NCI-H524 (cell line): ENCODE data around the gene CIB2.
A peak's percentile ranks its signal among the peaks of the same experiment; 100 is the strongest.

ENCODE experiments used
- DNase-seq, 2 experiments: peaks; one replicate each; lab custom pipeline; 2025; lab: John Stamatoyannopoulos, UW

CIB2 gene

DNA sequence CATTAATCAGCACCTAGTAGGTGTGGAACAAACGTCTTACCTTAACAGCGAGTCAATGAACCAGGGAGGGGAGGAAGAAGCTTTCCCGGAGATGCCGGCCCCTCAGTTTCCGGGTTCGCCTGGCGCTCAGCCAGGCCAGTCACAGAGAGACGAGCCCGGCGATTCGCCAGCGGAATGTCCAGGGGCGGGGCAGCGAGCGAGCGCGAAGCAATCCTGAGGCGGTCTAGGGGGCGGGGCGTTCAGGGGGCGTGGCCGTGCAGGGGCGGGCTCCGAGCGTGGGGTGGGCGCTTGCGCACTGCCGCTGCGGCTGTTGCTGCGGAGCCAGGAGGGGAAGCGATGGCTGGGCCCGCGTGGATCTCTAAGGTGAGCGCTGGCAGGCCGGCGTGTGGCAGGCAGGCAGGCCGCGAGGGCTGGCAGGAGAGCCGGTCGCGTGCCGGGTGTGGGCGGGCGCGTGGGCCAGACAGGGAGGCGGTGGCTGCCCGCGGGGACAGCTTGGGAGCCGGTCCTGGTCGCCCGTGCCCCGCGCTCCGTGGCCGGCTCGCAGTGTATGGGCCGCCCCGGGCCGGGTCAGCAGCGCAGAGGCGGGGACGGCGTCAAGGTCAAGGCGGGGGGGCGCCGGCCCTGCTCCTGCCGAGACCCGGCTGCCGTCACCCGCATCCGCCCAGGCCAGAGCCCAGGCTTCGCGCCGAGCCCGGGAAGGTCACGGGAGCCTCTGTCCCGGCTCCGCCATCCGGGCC lies 18.0 kb upstream of the CIB2 start, which contains the start of gene IDH3A:
IDH3A (plus strand) TSS at position 295 of the 737 bp plus-strand sequence; CDS start at position 337, 42 bp downstream.
- DNase-seq = peak; percentile 94 to 98

DNA sequence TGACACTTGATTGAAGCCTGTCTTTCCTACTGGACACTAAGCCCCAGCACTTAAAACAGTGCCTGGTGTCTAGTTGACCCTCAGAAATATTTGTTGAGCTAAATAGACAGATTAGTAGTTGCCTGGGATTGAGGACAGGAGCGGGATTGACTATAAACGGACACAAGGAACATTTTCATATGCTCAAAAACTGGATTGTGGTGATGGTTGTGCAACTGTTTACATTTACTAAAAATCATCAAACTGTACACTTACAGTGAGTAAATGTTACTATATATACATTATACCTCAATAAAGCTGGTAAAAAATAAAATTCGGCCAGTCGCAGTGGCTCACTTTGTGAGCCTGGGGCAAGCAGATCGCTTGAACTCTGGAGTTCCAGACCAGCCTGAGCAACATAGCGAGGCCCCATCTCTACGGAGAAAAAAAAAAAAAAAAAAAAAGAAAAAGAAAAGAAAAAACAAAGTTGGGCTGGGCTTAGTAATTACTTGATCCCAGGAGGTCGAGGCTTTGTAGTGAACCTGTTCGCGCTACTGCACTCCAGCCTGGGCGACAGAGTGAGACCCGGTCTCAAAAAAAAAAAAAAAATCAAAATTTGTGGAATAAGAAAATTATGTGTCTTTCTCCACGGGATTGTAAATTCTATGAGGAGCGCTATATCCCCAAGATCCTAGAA lies 17.3 kb upstream of the CIB2 start:
- no peak for DNase-seq

DNA sequence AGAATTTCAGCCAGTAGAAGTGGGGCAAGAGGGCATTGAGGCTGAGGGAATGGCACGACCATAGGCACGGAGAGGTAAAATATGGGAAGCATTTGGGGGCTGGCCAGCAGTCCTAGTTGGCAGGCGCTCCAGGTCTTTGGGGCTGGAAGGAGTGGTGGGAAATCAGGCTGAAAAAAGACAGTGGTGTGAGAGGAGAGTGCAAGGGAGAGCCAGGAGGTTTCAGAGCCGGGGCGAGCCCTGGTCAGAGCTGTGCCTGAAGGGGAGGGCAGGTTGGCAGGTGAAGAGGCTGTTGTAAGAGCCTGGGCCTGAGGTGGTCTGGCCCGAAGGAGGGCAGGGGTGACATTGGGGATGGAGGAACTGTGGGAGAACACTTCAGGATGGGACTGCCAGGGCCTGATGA lies 16.3 kb upstream of the CIB2 start:
- no peak for DNase-seq

DNA sequence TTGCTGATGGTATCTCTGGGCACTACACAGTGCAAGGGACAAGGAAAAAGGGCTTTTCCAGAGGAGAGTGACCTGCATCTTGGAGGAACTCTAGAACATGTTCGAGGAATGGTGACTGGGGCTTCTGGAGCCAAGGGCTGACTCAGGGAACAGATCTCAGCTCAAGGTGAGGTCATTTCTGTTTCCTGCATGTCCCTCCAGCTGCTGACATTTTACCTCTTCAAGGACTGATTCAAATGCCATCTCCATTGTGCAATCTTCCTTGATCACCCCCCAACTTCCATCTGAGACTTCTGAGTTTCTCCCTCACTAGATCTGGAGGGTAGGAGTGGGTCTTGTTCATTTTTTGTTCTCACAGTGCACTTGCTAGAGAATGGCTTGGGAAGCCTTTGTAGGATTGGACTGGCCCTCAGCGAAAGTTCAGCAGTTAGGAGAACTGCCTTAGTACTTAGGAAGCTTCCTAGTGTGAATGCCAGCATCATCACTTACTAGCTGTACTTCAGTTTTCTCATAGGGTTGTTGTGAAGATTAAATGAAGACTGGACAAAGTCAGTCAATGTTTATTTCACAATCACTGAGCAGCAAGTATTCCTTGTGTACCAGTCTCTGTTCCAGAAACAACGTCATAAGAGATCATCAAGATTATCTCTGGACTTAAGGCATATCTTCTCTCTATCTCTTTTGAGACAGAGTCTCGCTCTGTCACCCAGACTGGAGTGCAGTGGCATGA lies 15.3 kb upstream of the CIB2 start:
- DNase-seq = no peak

DNA sequence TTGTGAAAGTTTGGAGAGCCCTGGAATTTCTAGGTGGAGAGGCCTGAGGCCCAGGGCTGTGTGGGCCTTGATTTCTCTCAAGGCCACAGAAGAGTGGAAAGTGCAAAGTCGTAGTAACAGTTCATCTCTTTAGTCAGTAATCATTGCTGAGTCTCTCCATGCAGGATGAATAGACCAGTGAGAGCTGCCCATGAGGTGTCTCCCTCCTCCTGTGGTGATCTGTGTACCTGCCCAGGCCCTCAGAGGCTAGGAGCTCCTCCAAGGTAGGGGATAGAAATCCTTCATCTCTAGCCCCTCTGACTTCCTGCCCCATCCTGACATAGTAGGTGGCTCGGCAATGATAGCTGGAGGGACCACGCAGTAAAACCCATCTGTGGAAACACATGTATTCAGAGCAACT lies 11.1 kb upstream of the CIB2 start:
- DNase-seq = no peak

DNA sequence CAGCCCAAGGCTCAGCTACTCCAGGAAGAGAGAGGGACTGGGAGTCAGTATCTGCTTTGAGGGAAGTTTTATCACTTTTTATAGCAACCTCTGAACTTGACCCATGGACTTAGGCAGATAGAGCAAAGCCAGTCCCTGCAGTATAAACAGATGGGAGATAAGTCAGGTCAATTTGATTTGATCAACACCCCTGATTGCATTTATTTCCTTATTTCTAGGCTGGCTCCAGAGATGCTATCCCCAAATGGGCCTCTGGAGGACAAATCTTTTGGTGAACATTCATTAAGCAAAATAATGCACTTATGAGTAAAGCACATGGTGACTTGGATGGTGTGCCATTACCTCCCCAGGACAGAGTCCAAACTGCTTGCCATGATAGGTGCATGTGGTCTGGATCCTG lies 9.0 kb upstream of the CIB2 start:
- DNase-seq = no peak

DNA sequence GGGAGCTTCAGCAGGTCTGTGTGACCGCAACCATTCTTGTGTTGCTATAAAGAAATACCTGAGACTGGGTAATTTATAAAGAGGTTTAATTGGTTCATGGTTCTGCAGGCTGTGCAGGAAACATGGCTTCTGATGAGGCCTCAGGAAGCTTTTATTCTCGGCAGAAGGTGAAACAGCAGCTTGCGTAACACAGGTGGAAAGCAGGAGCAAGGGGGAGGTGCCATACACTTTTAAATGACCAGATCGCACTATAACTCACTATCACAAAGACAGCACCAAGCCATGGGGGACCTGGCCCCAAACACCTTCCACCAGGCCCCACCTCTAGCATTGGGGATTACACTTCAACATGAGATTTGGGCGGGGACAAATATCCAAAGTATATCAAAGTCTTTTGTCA lies 8.3 kb upstream of the CIB2 start:
- DNase-seq = no peak

DNA sequence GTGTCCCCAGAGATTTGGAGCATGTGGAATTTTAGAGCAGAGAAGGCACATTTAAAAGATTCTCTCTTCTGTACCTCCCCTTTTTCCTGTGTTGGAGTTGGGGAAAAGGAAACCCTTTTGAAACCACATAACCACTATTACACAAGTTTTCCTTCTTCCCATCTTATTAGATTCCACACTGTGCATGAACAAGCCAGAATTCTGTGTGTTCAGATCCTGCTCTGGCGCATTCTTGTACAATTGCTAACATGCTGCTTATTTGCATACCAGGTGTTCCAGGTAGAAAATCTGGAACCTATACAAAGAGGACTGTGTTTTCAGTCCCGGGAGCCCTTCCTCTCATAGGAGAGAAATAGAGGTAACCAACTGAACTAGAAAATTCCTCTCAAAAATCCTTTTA lies 2.6 kb upstream of the CIB2 start:
- no peak for DNase-seq

DNA sequence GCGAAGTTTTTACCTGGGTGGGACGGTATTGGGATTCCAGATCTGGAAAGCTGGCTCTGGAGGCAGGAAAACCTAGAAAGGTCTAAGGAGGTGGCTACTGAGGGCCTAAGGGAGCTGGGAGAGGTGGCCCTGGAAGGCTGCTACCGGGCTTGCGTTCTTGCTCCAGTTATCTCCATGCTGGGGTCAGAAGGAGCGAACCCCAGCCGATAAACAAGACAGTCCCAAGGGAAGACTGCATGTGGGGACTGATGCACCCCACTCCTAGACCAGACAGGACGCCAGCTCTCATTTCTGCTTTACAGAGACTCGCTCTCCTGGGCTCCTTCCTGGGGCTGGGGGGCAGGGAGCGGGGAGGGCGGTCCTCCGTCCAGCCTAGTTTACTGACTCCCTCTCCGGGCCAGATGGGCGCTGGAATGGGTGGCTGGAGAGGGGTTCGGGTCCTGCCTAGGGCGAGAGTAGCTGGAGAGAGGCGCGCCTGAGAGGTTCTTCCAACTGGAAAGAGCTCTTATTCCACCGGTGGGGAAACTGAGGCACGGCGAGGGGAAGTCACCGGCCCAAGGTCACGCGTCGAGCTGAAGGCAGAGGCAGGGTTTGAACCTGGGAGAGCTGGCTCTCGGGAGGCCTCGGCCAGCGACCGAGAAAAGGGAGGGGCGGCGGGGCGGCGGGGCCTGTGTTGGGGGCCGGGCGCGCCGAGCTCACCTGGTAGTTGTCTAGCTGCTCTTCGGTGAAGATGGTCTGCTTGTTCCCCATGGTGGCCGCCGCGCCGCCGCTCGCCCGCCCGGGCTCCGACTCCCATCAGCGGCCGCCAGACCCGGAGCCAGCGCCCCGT lies 565 bp downstream of the CIB2 start:
- no peak for DNase-seq

DNA sequence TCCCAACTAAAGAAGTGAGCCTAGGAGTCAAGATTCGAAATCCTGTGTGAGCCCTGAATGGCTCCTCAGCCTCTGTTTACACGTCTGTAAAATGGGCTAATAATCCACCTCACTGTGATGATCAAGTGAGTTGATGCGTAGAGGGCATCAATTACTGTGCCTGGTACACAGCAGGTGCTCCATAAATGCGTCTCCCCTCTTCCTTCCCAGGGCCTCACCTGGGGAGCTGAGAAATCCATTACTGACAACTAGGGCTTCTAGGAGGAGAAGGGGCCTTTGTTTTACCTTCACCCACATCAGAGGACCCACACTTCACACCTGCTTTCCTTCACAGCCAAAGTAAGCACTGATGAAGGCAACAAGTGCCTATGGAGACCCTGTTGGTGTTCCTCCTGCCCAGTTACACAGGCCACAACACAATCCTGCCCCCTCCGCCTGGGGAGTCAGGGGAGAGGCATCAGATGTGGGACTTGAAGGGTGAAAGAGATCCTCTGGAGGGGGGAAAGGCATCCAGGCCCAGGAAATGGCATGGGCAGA lies 1.4 kb downstream of the CIB2 start:
- DNase-seq = no peak

DNA sequence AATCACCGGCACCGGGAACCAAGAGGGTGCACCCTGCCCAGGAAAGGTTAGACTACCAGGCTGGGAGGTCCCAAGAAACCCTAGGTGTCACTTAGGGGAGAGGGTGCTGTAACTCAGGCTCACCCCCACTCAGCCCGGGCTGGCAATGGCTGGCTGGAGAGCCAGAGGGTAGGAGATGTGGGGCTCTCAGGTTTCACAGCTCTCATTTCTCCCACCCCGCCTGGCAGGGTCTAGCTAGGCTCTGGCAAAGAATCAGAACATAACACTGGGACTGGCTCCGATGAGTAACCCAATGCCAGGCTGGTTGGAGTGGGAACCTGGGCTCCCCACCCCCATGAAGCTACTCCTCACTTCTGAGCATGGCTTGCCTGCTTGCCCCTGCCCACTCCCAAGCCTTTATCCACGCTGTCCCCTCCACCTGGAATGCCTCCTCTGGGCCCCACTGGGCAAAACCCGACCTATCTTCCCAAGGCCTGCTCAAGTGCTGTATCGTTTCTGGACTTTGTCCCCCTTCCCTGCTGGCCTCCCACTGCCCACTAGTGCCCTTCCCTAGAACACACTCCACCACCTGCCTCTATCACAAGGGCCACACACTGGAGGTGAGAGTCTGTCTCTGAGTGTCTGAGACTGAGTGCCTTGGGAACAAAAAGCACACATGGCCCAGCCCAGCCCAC lies 2.0 kb downstream of the CIB2 start:
- DNase-seq = peak in 1 of 2 experiments; percentile 37

DNA sequence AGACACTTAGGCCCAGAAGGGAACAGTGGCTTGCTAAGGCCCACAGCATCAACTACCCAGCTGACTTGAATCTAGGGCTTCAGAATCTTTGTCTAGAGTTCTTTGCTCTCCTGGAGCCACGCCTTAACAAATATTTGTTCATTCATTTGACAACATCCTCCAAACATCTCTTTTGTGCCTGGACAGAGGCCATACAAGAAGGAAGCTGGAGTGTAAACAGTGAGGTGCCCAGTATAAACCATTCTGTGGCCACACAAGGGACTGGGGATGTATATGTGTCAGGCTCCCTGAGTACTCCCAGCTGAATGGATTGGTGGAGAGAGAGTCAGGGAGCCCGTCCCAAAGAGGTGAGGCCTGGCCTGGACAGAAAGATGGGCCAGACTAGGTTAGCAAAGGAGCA lies 3.4 kb downstream of the CIB2 start:
- no peak for DNase-seq

DNA sequence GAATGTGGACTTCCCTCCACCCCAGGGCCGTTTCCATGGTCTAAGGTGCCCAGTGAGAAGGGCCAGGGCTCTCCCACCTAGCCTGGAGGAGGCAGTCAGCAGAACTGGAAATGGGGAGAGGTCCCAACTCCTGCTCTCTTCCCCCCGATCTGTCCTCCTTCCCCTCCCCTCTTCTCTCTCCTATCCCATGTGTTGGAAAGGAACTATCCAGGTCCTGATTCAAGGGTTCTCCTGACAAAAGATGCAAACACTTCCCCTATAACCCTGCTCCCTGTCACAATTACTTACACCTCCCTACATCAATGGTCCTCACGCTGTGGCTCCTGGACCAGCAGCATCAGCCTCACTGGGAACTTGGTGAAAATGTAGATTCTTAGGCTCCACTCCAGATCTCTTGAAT lies 6.0 kb downstream of the CIB2 start:
- DNase-seq = no peak

DNA sequence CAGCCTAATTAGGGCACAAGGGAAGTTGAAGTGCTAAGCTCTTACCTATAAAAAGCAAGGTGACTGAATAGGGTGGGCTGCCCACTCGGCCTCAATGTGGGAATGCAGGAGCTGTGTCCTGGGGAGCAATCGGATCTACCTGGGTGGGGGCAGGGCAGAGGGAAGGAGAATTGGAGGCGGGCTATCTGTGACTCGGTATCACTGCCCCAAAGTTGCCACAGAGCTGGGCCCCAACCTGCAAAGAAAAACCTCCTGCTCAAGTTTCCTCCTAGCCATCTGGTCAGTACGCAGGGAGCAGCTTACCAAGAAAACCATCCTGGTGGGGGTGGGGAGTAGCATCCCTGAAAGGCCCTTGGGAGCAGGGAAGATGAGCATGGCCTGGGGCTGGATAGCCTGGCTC lies 10.7 kb downstream of the CIB2 start:
- DNase-seq = peak; percentile 96 to 98

DNA sequence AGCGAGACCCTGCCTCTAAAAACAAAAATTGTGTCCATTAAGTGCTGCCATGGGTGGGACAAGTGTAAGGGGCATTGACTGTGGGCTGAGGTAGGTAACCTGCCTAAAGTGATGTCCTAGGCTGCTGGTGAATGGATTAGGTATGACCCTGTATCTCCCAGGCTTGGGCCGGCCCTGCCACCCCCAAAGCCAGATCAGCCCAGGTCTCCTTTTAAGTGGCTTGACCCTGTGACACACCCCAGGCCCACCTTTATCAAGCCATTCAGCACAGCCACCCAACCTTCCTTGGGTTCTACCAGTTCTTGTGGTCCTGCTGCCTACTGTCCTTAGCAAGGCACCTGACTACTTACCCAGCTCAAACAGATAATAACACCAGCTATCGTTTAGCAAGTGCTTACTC lies 18.7 kb downstream of the CIB2 start:
- no peak for DNase-seq

DNA sequence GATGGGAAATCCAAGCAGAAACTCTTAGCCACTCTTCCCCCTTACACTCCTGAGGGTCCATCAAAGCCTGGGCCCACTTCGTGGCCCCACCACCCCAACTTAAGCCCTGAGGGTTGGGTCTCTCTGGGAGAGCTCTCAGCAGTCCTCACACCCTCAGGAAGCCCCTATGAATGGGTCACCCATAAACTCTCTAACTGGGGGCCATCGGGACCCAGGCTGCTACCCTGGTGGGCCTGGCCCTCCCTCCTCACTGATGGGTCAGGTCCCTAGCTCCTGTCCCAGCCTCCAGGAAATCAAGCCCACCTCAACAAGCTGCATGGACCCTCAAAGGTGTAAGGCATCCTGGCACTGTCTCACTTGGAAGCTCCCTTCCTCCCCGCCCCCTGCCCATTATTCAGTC lies 19.5 kb downstream of the CIB2 start:
- no peak for DNase-seq

DNA sequence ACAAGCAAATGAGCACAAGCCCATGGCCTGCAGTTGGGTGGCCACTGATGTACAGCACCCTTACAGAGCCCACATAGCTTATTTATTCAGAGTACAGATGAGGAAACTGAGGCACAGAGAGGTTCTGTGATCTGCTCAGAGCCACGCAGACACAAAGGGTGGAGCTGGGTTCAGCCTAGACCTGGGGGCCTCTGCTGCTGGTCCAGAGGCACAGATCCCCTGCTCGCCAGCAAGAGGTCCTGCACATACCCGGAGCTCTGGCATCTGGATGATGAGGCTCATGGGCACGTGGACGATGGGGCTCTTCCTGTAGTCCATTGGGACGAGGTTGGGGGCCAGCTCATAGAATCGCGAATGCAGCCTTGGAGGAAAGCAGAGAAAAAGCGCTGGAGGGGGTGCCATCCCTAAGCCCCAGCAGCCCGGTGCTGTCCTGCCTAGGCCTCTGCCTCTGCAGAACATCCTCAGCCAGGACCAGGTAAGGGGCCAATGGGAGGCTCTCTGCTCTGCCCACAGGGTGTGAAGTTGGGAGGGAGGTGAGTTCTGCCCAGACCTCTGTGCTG lies 20.2 kb downstream of the CIB2 start:
- no peak for DNase-seq

DNA sequence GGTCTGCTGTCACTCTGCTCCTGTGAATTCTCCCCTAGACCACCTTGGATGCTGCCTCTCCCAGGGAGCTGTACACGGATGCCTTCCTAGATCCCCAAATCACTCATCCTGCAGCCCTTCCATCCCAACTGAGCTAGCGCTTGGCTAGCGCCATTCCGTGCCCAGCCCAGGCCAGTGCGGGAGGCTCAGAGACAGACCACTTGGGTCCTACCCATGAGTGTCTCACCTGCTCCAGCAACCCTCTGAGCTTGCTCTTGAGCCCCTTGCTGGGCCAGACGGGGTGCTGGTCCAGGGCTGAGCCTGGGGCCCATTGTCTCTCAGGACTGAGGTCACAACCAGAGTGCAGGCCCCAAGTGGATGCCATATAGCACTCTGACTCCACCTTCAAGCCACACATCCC lies 21.1 kb downstream of the CIB2 start:
- no peak for DNase-seq

DNA sequence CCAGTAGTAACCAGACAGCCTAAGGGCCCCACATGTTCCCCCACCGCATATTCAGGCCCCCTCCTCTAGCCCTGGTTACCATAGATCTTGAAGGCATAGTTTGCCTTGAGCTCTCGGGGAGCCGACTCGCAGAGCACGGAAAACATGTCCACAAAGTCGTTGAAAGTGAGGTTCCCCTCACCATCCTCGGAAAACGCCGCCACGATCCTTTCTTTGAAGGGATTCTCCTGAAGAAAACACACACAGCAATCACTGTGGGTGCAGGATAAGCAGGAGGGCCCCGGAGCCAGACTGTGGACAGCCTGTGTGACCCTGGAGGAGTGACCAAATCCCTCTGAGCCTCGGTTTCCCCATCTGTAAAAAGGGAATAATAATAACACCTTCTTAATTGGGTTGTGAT lies 22.1 kb downstream of the CIB2 start:
- no peak for DNase-seq

DNA sequence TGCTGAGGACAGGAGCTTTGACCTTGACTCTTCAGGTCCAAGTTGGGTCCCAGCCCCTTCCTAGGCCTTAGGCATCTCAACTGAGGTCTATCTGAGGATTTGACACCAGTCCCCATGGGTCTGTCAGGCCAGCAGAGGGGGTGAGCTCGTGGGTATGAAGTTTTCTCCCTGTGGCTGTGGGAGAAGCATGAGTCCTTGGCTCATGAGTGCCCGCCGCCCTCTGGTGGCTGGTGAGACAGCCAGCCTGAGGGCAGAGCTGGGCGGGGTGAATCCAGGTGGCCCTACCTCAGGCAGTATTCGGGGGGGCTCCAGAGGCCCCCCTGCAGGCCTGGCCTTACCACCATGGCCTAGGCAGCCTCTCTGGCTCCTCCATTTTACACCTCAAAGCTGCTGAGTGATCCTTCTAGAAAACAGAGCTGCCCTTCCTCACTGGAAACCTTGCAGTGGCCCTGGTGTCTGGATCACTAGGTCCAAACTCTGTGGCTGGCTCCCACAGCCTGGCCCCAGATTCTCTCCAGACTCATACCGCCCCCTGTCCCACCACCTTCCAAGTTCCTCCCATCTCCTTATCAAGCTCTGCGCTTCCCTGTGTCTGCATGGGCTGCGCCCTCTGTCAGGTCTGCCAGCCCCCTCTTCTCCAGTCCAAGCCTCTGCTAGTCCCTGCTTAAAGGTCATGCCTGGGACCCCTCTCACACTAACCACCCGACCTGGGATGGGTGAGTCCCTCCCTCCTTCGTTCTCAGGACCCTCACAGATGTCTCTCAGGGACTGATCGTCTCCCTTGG lies 22.8 kb downstream of the CIB2 start:
- peak; percentile 87 to 94 for DNase-seq
